ENCODE measurements around the gene SLC45A3. TPM values are rescaled to one million over a fixed set of nuclear protein-coding genes. Genes with fewer than 3 reads are reported as not detected.

The SLC45A3 gene
- total and polyA plus RNA-seq, 2 of the 4 experiments (the other 2 are of a cell fraction) = 1.4 to 2.5 TPM

DNA sequence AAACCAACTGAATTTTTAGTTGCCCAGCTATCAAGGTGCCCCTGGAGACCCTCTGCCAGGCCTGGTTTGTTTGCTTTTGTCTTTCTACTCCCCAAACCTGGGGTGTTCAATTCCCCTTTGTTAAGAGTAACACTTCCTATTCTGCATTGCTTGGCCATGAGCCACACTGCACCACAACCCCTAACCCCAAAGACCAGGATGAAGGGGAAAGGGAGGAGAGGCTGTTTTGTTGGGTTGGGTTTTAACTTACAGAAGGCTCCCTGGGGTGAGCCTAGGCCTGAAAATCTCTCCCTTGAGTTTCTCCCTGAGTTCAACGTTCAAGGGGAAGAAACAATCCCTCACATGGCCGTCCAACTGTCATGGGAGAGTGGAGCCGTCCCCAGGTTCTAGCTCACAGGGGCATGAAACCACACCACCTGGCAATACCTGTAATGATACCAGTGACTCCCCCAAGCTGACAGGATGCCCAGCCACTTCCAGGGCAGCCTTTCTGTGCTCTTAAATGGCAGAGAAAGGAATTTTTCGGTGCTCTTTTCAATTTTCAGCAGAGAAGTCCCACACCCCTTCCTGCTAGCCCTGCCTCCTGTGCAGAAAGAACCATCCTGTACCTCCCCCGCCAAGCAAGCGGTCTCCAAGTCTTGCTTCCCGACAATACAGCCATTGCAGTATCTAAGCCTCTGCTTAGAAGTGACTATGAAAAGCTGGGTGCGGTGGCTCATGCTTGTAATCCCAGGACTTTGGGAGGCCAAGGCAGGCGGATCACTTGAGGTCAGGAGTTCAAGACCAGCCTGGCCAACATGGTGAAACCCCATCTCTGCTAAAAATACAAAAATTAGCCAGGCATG, 14.9 kb downstream of the SLC45A3 start:
- DNase-seq (no peak), ATAC-seq (ENCODE audit: low read depth) (no peak)
- no peaks in the 10 kb centered on the region for H3K27me3 ChIP-seq (ENCODE audit: control insufficient read depth, insufficient read depth, low read length)
- no peak overlapping the region for H3K4ac ChIP-seq (ENCODE audit: low read depth, low read length)
- no peak overlapping the region for H3K14ac ChIP-seq (replicated peaks; ENCODE audit: low read depth, low read length)
- peaks cover 10% of the 10 kb centered on the region for H3K4me1 ChIP-seq (ENCODE audit: control insufficient read depth, insufficient read depth, low read length)
- no peak overlapping the region for H4K8ac ChIP-seq (ENCODE audit: low read depth in 2 of 2, low read length in 2 of 2)
- no peak overlapping the region for H2AFZ ChIP-seq (replicated peaks; ENCODE audit: low read length, poor library complexity)
- no peak overlapping the region for H3K56ac ChIP-seq (ENCODE audit: extremely low read depth, insufficient read depth, low read length)
- no peak overlapping the region for H4K91ac ChIP-seq (ENCODE audit: insufficient read depth, low read depth, low read length)
- H2AK5ac ChIP-seq (ENCODE audit: low read depth, low read length) = no peak overlapping the region
- intact Hi-C loops (cut with micrococcal nuclease) = no loop called here
- dilution Hi-C loops (cut with HindIII; ENCODE audit: low sequenced_read_pairs, unreplicated experiment) = no loop called here
- no peak overlapping the region for H3K4me2 ChIP-seq (ENCODE audit: low read depth, low read length)
- no peak overlapping the region for H2BK120ac ChIP-seq (ENCODE audit: low read depth, low read length)
- no peak overlapping the region for H2BK20ac ChIP-seq (ENCODE audit: low read depth, low read length)
- BruUV-seq (replicated peaks) = no TSS peak
- POLR2A ChIA-PET (ENCODE audit: unreplicated experiment) = no interaction called here
- H4K20me1 ChIP-seq (ENCODE audit: insufficient read depth, low read length) = no peaks in the 10 kb centered on the region
- no peak overlapping the region for H3K23ac ChIP-seq (ENCODE audit: low read depth, low read length)
- WGBS, 2 experiments (ENCODE audit: extremely low coverage in 2 of 2, insufficient read length in 1 of 2) = no CpG with 5 or more reads among the region's 9 CpGs
- H3K9ac ChIP-seq (ENCODE audit: low read depth, low read length) = no peak overlapping the region
- no peak overlapping the region for H3K27ac ChIP-seq (ENCODE audit: insufficient read depth, low read length)
- H3K79me1 ChIP-seq (ENCODE audit: low read depth in 1 of 2, low read length in 2 of 2) = peaks cover 0 to 3% of the 10 kb centered on the region in 2 experiments; a peak in 1 of 4 replicates
- in situ Hi-C loops (cut with MboI; ENCODE audit: low sequenced_read_pairs) = loop anchor here (5.0 to 25.0 kb wide), 3 partner anchors 42 to 447 kb away; partner anchors contain the start of gene AVPR1B
- H3K9me3 ChIP-seq (ENCODE audit: control insufficient read depth, insufficient read depth, low read length) = no peaks in the 10 kb centered on the region
- no peak overlapping the region for H3K4me3 ChIP-seq (ENCODE audit: insufficient read depth, low read depth, low read length)
- H3K18ac ChIP-seq (ENCODE audit: low read depth, low read length) = no peak overlapping the region
- no peak overlapping the region for H2BK15ac ChIP-seq (ENCODE audit: low read depth, low read length)
- H2BK5ac ChIP-seq (ENCODE audit: low read depth, low read length, poor library complexity, severe bottlenecking) = no peak overlapping the region
- no peaks in the 10 kb centered on the region for H3K36me3 ChIP-seq (ENCODE audit: control insufficient read depth, insufficient read depth, low read length)
- no peak overlapping the region for H4K5ac ChIP-seq (ENCODE audit: low read depth, low read length)
- no peaks in the 10 kb centered on the region; the same call in 1 of the 2 replicates for H3K9me1 ChIP-seq (ENCODE audit: insufficient read depth, low read length)
- CTCF ChIA-PET = no interaction called here
- no peak overlapping the region for H2AK9ac ChIP-seq (replicated peaks; ENCODE audit: low read depth, low read length, poor library complexity)
- TF ChIP-seq, protein P1, sequence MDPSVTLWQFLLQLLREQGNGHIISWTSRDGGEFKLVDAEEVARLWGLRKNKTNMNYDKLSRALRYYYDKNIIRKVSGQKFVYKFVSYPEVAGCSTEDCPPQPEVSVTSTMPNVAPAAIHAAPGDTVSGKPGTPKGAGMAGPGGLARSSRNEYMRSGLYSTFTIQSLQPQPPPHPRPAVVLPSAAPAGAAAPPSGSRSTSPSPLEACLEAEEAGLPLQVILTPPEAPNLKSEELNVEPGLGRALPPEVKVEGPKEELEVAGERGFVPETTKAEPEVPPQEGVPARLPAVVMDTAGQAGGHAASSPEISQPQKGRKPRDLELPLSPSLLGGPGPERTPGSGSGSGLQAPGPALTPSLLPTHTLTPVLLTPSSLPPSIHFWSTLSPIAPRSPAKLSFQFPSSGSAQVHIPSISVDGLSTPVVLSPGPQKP (IDR thresholded peaks at IDR 0.05; ENCODE audit: borderline replicate concordance, low read depth, low read length) = no peak
- TF ChIP-seq RFX5 (IDR thresholded peaks at IDR 0.05; ENCODE audit: low read depth, low read length) (no peak), POLR2A (IDR thresholded peaks at IDR 0.05; ENCODE audit: low read depth, low read length) (no peak), MAFK (IDR thresholded peaks at IDR 0.05; ENCODE audit: low read depth, low read length) (no peak), RCOR1 (IDR thresholded peaks at IDR 0.05; ENCODE audit: insufficient replicate concordance, low read length) (no peak), RAD21 (IDR thresholded peaks at IDR 0.05; ENCODE audit: low read length) (no peak), SMC3 (IDR thresholded peaks at IDR 0.05; ENCODE audit: low read depth, low read length) (no peak), NFE2L2 (IDR thresholded peaks at IDR 0.05; ENCODE audit: low read depth, low read length) (no peak), MXI1 (IDR thresholded peaks at IDR 0.05; ENCODE audit: borderline replicate concordance, low read depth, low read length) (no peak), FOS (IDR thresholded peaks at IDR 0.05; ENCODE audit: low read depth, low read length) (no peak), CHD1 (IDR thresholded peaks at IDR 0.05; ENCODE audit: low read depth, low read length) (no peak), MAZ (IDR thresholded peaks at IDR 0.05; ENCODE audit: borderline replicate concordance, low read depth, low read length) (no peak), CEBPB (IDR thresholded peaks at IDR 0.05; ENCODE audit: low read depth, low read length) (no peak)
- TF ChIP-seq, protein P2, sequence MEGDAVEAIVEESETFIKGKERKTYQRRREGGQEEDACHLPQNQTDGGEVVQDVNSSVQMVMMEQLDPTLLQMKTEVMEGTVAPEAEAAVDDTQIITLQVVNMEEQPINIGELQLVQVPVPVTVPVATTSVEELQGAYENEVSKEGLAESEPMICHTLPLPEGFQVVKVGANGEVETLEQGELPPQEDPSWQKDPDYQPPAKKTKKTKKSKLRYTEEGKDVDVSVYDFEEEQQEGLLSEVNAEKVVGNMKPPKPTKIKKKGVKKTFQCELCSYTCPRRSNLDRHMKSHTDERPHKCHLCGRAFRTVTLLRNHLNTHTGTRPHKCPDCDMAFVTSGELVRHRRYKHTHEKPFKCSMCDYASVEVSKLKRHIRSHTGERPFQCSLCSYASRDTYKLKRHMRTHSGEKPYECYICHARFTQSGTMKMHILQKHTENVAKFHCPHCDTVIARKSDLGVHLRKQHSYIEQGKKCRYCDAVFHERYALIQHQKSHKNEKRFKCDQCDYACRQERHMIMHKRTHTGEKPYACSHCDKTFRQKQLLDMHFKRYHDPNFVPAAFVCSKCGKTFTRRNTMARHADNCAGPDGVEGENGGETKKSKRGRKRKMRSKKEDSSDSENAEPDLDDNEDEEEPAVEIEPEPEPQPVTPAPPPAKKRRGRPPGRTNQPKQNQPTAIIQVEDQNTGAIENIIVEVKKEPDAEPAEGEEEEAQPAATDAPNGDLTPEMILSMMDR (conservative IDR thresholded peaks at IDR 0.05; ENCODE audit: low read depth, low read length) = no peak
- TF ChIP-seq, protein P3, sequence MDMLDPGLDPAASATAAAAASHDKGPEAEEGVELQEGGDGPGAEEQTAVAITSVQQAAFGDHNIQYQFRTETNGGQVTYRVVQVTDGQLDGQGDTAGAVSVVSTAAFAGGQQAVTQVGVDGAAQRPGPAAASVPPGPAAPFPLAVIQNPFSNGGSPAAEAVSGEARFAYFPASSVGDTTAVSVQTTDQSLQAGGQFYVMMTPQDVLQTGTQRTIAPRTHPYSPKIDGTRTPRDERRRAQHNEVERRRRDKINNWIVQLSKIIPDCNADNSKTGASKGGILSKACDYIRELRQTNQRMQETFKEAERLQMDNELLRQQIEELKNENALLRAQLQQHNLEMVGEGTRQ (IDR thresholded peaks at IDR 0.05; ENCODE audit: low read depth, low read length) = no peak

Data from IMR-90 (cell line).